Sigmoid colon (tissue), 7 donors: Measurements from ENCODE around the gene CAPNS2. TPM values are rescaled to one million over a fixed set of nuclear protein-coding genes. Genes with fewer than 3 reads are reported as not detected.

ENCODE experiments used
- DNase-seq: peaks from one replicate; pipeline ENCODE4 v3.0.0-alpha.2; 2019
- H3K27ac ChIP-seq, 4 donors: fragments of 200-600 bp; sonication (generic); one replicate each; pipeline ENCODE4 v1.5.1; 2016 to 2019; ENCODE audit warnings: mild to moderate bottlenecking in 1 of 4
- H3K27me3 ChIP-seq, 3 donors: fragments of 200-600 bp; sonication (generic); one replicate each; pipeline ENCODE4 v1.5.1; 2019; ENCODE audit warnings: mild to moderate bottlenecking in 1 of 3
- H3K36me3 ChIP-seq, 4 donors: fragments of 200-600 bp; sonication (generic); one replicate each; pipeline ENCODE4 v1.5.1; 2016 to 2019
- H3K4me1 ChIP-seq, 4 donors: fragments of 200-600 bp; sonication (generic); one replicate each; pipeline ENCODE4 v1.5.1; 2017 to 2019
- H3K4me3 ChIP-seq, 4 donors: fragments of 200-600 bp; sonication (generic); one replicate each; pipeline ENCODE4 v1.5.1; 2017 to 2019; ENCODE audit warnings: mild to moderate bottlenecking in 2 of 4, moderate library complexity in 1 of 4
- H3K9me3 ChIP-seq, 4 donors: fragments of 200-600 bp in 3 of 4; sonication (generic) in 3 of 4; one replicate each; pipeline versions ENCODE4 v1.5.1 to v1.6.1; 2013 to 2019
- EP300 ChIP-seq, 4 donors: sonication (generic); formaldehyde crosslinking; IDR thresholded peaks; one replicate each; pipeline ENCODE4 v1.6.1; 2017; ENCODE audit warnings: antibody characterized with exemption in 4 of 4
- POLR2A ChIP-seq, 2 donors: fragments of 450-650 bp; IDR thresholded peaks; one replicate each; pipeline ENCODE4 v1.6.1; 2016; ENCODE audit warnings: antibody characterized with exemption in 2 of 2, mild to moderate bottlenecking in 2 of 2, moderate library complexity in 2 of 2
- POLR2AphosphoS5 ChIP-seq, 4 donors: sonication (generic); formaldehyde crosslinking; IDR thresholded peaks; one replicate each; pipeline ENCODE4 v1.6.1; 2017; ENCODE audit warnings: antibody characterized with exemption in 4 of 4
- WGBS, 2 donors: extraction: QIAGEN DNeasy Blood & Tissue Kit; methylation state at CpG; one replicate each; pipeline ENCODE4 v1.1.7; 2013; 5-methylcytosine and 5-hydroxymethylcytosine counted together
- intact Hi-C: fragments of 100-400 bp; cut with DNase I; formaldehyde crosslinking; loops from one replicate; pipeline ENCODE4 v1.15.1; 2023
- polyA plus RNA-seq, 3 donors: library from polyadenylated mRNA; stranded (reverse); fragments of 200-250 nt; gene quantifications; one replicate each; pipeline ENCODE4 v1.2.3, GENCODE V29; 2013
- total RNA-seq, 4 donors: library from RNA; depleted of rRNA; stranded (reverse); fragments of >200 nt; gene quantifications; one replicate each; pipeline ENCODE4 v1.1.0, GENCODE V29; 2016
- TF ChIP-seq, protein P1 (sequence below), 4 experiments: fragments of 450-650 bp in 3 of 4; fragments of 200-600 bp in 1 of 4; IDR thresholded peaks; one replicate each; pipeline ENCODE4 v1.5.1; 2016 to 2019; ENCODE audit warnings: antibody characterized with exemption in 4 of 4, mild to moderate bottlenecking in 3 of 4, moderate library complexity in 2 of 4
- donor health status: healthy with polysubstance abuse.
- donor health status: Bipolar disorder and iron deficiency.
- donor health status: healthy.

Gene CAPNS2
- total and polyA plus RNA-seq, 7 donors = 0.07 to 0.95 (median 0.83) TPM; not detected in 4

DNA sequence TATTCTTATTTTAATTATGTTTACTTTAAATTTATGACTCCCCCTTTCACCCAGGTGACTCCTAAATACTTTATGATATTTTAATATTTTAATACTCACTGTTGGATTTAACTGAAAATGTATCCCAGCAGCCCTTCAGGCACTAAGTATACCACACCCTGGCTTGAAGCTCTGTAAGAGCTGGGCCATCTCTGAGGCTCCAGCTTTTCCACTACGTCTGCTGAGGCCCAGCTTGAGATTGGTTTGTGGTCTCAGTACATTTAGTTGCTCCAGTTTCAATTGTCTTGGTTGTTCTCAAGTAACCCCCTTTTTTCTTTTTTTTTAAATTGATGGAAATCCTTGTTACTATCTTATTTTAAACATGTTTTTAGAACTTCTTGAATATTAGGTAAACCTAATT is 27.0 kb upstream of the CAPNS2 start:
- intact Hi-C loops = loop anchor here (5.0 kb wide), 1 partner anchor 37 kb away; no protein-coding TSS in a partner anchor
- Histone ChIP-seq H3K27ac (no peak overlapping the region), H3K27me3 (no peaks in the 10 kb centered on the region), H3K4me1 (peaks cover 0 to 7% (median 3%) of the 10 kb centered on the region in 4 donors), H3K4me3 (no peak overlapping the region), H3K9me3 (no peaks in the 10 kb centered on the region), H3K36me3 (no peaks in the 10 kb centered on the region)
- 37 to 67% methylated on average over 1 of the region's 1 CpG for WGBS, 2 donors
- no peak for DNase-seq
- TF ChIP-seq POLR2AphosphoS5 (IDR thresholded peaks at IDR 0.05) = no peak
- TF ChIP-seq POLR2A (IDR thresholded peaks at IDR 0.05) = no peak
- TF ChIP-seq, protein P1, sequence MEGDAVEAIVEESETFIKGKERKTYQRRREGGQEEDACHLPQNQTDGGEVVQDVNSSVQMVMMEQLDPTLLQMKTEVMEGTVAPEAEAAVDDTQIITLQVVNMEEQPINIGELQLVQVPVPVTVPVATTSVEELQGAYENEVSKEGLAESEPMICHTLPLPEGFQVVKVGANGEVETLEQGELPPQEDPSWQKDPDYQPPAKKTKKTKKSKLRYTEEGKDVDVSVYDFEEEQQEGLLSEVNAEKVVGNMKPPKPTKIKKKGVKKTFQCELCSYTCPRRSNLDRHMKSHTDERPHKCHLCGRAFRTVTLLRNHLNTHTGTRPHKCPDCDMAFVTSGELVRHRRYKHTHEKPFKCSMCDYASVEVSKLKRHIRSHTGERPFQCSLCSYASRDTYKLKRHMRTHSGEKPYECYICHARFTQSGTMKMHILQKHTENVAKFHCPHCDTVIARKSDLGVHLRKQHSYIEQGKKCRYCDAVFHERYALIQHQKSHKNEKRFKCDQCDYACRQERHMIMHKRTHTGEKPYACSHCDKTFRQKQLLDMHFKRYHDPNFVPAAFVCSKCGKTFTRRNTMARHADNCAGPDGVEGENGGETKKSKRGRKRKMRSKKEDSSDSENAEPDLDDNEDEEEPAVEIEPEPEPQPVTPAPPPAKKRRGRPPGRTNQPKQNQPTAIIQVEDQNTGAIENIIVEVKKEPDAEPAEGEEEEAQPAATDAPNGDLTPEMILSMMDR (IDR thresholded peaks at IDR 0.05) = no peak
- TF ChIP-seq EP300 (IDR thresholded peaks at IDR 0.05) = no peak

DNA sequence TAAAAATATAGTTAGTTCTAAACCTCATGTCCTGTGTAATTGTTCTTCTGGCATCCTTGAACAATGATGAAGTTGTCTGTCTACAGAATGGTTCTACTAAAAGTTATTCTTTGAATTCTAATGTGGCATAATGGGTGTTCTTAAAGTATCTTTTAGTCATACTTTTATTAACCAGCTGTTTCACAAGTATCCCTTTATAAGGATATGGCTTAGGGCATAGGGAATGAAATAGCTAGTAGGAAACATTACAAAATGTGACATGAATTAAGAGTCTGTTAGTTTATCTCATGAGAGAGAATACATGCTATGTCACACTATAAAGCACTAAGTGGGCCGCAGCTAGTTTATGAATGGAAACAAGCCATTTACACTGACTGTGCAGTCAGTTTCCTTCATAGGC is 26.3 kb upstream of the CAPNS2 start:
- no peak for DNase-seq
- intact Hi-C loops = no loop called here
- TF ChIP-seq POLR2A (IDR thresholded peaks at IDR 0.05) (no peak), EP300 (IDR thresholded peaks at IDR 0.05) (no peak), POLR2AphosphoS5 (IDR thresholded peaks at IDR 0.05) (no peak)
- TF ChIP-seq, protein P1 (IDR thresholded peaks at IDR 0.05) = no peak
- Histone ChIP-seq H3K9me3 (no peaks in the 10 kb centered on the region), H3K4me1 (peaks cover 0 to 7% (median 3%) of the 10 kb centered on the region in 4 donors), H3K36me3 (no peaks in the 10 kb centered on the region), H3K4me3 (no peak overlapping the region), H3K27me3 (no peaks in the 10 kb centered on the region), H3K27ac (no peak overlapping the region)
- WGBS, 2 donors = 96 to 98% methylated on average over 1 of the region's 1 CpG

DNA sequence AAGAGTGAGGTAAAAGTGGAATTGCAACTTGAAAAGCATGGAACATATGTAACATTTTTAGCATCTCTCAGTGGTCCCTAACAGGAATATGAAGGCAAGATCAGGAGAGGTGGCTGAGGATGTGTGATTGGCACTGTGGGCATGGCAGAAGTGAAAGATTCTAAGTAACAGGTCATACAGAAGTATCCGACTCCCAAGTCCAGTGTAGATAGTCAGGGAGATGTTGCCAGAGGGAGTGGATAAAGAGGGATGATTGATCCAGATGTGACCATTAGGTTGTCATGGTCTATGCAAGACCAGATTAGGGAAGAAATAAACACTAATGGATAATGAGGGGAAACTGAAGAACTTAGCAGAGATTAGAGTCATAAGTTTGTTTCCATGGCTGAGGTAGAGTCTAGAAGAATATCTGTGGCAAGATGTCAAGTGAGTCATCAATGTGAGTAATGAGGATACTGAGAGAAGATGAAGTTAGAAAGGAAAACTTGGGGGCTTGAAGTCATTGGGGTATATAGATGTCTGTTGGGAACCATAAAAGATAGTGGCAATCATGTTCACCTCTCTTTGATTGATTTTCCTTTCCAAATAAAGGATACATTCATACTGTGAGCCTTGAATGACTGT is 23.9 kb upstream of the CAPNS2 start:
- TF ChIP-seq POLR2A (IDR thresholded peaks at IDR 0.05) (no peak), EP300 (IDR thresholded peaks at IDR 0.05) (no peak), POLR2AphosphoS5 (IDR thresholded peaks at IDR 0.05) (no peak)
- TF ChIP-seq, protein P1 (IDR thresholded peaks at IDR 0.05) = no peak
- H3K9me3 ChIP-seq = no peaks in the 10 kb centered on the region
- no peak overlapping the region for H3K4me3 ChIP-seq
- no peak for DNase-seq
- WGBS, 2 donors = 90% methylated on average over 1 of the region's 1 CpG
- no peak overlapping the region for H3K27ac ChIP-seq
- H3K27me3 ChIP-seq = no peaks in the 10 kb centered on the region
- peaks cover 0 to 7% (median 3%) of the 10 kb centered on the region in 4 donors for H3K4me1 ChIP-seq
- no peaks in the 10 kb centered on the region for H3K36me3 ChIP-seq
- intact Hi-C loops = no loop called here

DNA sequence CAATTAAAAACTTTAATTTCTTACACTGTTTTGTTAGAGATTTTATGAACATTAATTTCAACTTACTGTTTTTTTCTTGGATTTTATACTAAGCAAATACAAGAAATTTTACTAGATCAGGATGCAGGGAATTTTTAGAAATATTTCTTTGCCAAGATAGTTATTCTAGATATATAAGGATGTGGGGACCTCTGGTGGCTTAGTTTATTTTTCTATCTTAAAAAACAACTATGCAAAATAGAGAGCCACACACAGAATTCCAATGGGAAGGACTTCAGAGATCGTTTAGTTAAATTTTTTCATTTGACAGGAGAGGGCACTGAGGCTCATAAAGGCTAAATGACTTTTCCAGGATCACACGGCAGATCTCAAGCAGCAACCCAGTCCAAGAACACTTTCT is 23.0 kb upstream of the CAPNS2 start:
- whole genome bisulfite sequencing, 2 donors = 21 to 57% methylated on average over 2 of the region's 2 CpGs
- no peak overlapping the region for H3K27ac ChIP-seq
- H3K4me1 ChIP-seq = peaks cover 0 to 7% (median 3%) of the 10 kb centered on the region in 4 donors
- H3K9me3 ChIP-seq = no peaks in the 10 kb centered on the region
- no peak for TF ChIP-seq EP300 (IDR thresholded peaks at IDR 0.05)
- TF ChIP-seq POLR2A (IDR thresholded peaks at IDR 0.05) = no peak
- TF ChIP-seq, protein P1 (IDR thresholded peaks at IDR 0.05) = peak in 2 of 4 experiments; percentile 21 to 38
- no peak overlapping the region for H3K4me3 ChIP-seq
- no peaks in the 10 kb centered on the region for H3K36me3 ChIP-seq
- H3K27me3 ChIP-seq = no peaks in the 10 kb centered on the region
- no peak for DNase-seq
- intact Hi-C loops = no loop called here

DNA sequence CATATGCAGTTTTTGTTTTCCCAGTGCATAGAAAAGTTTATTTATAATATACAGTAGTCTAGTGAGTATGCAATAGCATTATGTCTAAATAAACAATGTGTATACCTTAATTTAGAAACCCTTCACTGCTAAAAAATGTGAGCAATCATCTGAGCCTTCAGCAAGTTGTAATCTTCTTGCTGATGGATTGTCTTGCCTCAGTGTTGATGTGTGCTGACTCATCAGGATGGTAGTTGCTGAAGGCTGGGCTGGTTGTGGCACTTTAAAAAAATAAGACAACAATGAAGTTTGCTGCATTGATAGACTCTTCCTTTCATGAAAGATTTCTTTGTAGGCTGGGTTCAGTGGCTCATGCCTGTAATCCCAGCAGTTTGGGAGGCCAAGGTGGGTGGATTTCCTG is 13.9 kb upstream of the CAPNS2 start:
- Histone ChIP-seq H3K4me3 (no peak overlapping the region), H3K27ac (no peak overlapping the region), H3K9me3 (peaks cover 0 to 1% (median 0%) of the 10 kb centered on the region in 4 donors), H3K27me3 (no peaks in the 10 kb centered on the region), H3K4me1 (peaks cover 0 to 3% (median under 1%) of the 10 kb centered on the region in 4 donors), H3K36me3 (peaks cover 0 to 7% (median 0%) of the 10 kb centered on the region in 4 donors)
- TF ChIP-seq POLR2A (IDR thresholded peaks at IDR 0.05) (no peak), POLR2AphosphoS5 (IDR thresholded peaks at IDR 0.05) (no peak), EP300 (IDR thresholded peaks at IDR 0.05) (no peak)
- TF ChIP-seq, protein P1 (IDR thresholded peaks at IDR 0.05) = no peak
- no peak for DNase-seq
- intact Hi-C loops = no loop called here
